Measurements from ENCODE around the gene AGTRAP. TPM values are rescaled to one million over a fixed set of nuclear protein-coding genes. Genes with fewer than 3 reads are reported as not detected.

The AGTRAP gene
- total and polyA plus RNA-seq, 2 donors (not counting 3 experiments of a cell fraction or from before 2014, with no cell fraction given), result 41.6 to 101 TPM

DNA sequence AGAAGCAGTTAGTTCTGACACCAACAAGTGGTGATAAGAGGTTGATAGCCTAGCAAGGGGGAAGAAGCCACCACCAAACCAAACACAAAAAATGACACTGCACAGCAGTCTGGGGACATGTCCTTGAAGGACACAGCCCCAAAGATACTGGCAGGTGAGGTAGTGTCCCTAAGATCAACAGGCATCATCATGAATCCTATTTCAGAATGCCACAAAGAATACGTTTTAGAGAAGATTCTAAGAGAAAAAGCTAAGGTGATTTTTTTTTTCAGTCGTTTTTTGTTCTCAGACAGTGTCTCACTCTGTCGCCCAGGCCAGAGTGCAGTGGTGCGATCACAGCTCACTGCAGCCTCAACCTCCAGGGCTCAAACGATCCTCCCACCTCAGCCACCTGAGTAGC is 50.2 kb downstream of the AGTRAP start:
- H3K4me3 ChIP-seq (replicated peaks in 1 of 3; ENCODE audit: insufficient read depth in 1 of 3, low read depth in 1 of 3, low read length in 3 of 3), result no peak overlapping the region
- ChIA-PET CTCF (interaction anchor here (0.7 to 5.5 kb wide), 4 partner anchors 12 to 181 kb away, joined by 3 to 31 read pairs (median 12); no protein-coding TSS in a partner anchor), POLR2A (no interaction called here)
- TSS peak; percentile 10 for BruUV-seq (replicated peaks)
- H3K9me1 ChIP-seq (replicated peaks; ENCODE audit: control insufficient read depth, extremely low read depth, insufficient read depth, low read length), result no peaks in the 10 kb centered on the region
- TF ChIP-seq MYC (IDR thresholded peaks at IDR 0.05; ENCODE audit: low read depth, low read length), result no peak
- TF ChIP-seq POLR2A (IDR thresholded peaks at IDR 0.05; ENCODE audit: low read depth, low read length), result no peak
- TF ChIP-seq JUN (IDR thresholded peaks at IDR 0.05; ENCODE audit: borderline replicate concordance, insufficient read depth, insufficient read length, low read depth), result no peak
- intact Hi-C loops (cut with micrococcal nuclease), result no loop called here
- FAIRE-seq, result no peak
- H3K4me2 ChIP-seq (ENCODE audit: insufficient read depth, low read length), result no peak overlapping the region
- no peaks in the 10 kb centered on the region for H3K27me3 ChIP-seq (ENCODE audit: control insufficient read depth in 2 of 2, insufficient read depth in 2 of 2, low read length in 2 of 2)
- H3K4me1 ChIP-seq (ENCODE audit: control insufficient read depth, extremely low read depth, insufficient read depth, low read length), result peaks cover 17% of the 10 kb centered on the region
- no peak overlapping the region for H3K27ac ChIP-seq (ENCODE audit: insufficient read depth, low read depth, low read length)
- DNase-seq (ENCODE audit: low read depth, low spot score), result no peak
- H3K36me3 ChIP-seq (ENCODE audit: control insufficient read depth in 2 of 2, extremely low read depth in 1 of 2, insufficient read depth in 2 of 2, low read length in 2 of 2), result peaks cover 0 to 6% of the 10 kb centered on the region in 2 experiments
- no peaks in the 10 kb centered on the region for H3K9me3 ChIP-seq (replicated peaks; ENCODE audit: control insufficient read depth, insufficient read depth, low read length)
- no peak overlapping the region for H3K9ac ChIP-seq (replicated peaks; ENCODE audit: extremely low read depth, insufficient read depth, low read length)
- no peaks in the 10 kb centered on the region for H4K20me1 ChIP-seq (replicated peaks; ENCODE audit: control insufficient read depth, extremely low read depth, insufficient read depth, low read length)
- dilution Hi-C loops (cut with MboI; ENCODE audit: extremely low pct_ligation_motif_present, low sequenced_read_pairs), result no loop called here
- H2AFZ ChIP-seq (ENCODE audit: low read depth, low read length), result no peak overlapping the region
- no peaks in the 10 kb centered on the region for H3K79me2 ChIP-seq (ENCODE audit: control insufficient read depth, insufficient read depth, low read length)

- no TSS peak for BruUV-seq (replicated peaks)
- no peak overlapping the region for H3K4me3 ChIP-seq (replicated peaks in 1 of 3; ENCODE audit: insufficient read depth in 1 of 3, low read depth in 1 of 3, low read length in 3 of 3)
- peaks cover 0 to 6% of the 10 kb centered on the region in 2 experiments for H3K36me3 ChIP-seq (ENCODE audit: control insufficient read depth in 2 of 2, extremely low read depth in 1 of 2, insufficient read depth in 2 of 2, low read length in 2 of 2)
- H3K4me2 ChIP-seq (ENCODE audit: insufficient read depth, low read length), result no peak overlapping the region
- intact Hi-C loops (cut with micrococcal nuclease), result no loop called here
- peaks cover 21% of the 10 kb centered on the region for H3K4me1 ChIP-seq (ENCODE audit: control insufficient read depth, extremely low read depth, insufficient read depth, low read length)
- H3K79me2 ChIP-seq (ENCODE audit: control insufficient read depth, insufficient read depth, low read length), result no peaks in the 10 kb centered on the region
- peak; percentile 8 for DNase-seq (ENCODE audit: low read depth, low spot score)
- TF ChIP-seq, protein P1, sequence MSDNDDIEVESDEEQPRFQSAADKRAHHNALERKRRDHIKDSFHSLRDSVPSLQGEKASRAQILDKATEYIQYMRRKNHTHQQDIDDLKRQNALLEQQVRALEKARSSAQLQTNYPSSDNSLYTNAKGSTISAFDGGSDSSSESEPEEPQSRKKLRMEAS (IDR thresholded peaks at IDR 0.05; ENCODE audit: insufficient read depth, insufficient read length), result no peak
- TF ChIP-seq, protein P2, sequence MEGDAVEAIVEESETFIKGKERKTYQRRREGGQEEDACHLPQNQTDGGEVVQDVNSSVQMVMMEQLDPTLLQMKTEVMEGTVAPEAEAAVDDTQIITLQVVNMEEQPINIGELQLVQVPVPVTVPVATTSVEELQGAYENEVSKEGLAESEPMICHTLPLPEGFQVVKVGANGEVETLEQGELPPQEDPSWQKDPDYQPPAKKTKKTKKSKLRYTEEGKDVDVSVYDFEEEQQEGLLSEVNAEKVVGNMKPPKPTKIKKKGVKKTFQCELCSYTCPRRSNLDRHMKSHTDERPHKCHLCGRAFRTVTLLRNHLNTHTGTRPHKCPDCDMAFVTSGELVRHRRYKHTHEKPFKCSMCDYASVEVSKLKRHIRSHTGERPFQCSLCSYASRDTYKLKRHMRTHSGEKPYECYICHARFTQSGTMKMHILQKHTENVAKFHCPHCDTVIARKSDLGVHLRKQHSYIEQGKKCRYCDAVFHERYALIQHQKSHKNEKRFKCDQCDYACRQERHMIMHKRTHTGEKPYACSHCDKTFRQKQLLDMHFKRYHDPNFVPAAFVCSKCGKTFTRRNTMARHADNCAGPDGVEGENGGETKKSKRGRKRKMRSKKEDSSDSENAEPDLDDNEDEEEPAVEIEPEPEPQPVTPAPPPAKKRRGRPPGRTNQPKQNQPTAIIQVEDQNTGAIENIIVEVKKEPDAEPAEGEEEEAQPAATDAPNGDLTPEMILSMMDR (IDR thresholded peaks at IDR 0.05; ENCODE audit: extremely low read depth in 1 of 2, insufficient read depth in 1 of 2, low read depth in 1 of 2, low read length in 2 of 2), result no peak
- TF ChIP-seq POLR2AphosphoS5 (IDR thresholded peaks at IDR 0.05; ENCODE audit: insufficient read depth, low read depth, low read length) (peak; percentile 46), JUN (IDR thresholded peaks at IDR 0.05; ENCODE audit: borderline replicate concordance, insufficient read depth, insufficient read length, low read depth) (no peak), MYC (IDR thresholded peaks at IDR 0.05; ENCODE audit: low read depth, low read length) (no peak), GATA2 (IDR thresholded peaks at IDR 0.05; ENCODE audit: insufficient read depth, insufficient read length, low read depth, low read length) (no peak), FOS (IDR thresholded peaks at IDR 0.05; ENCODE audit: borderline replicate concordance, insufficient read depth, low read length) (no peak), POLR2A (IDR thresholded peaks at IDR 0.05; ENCODE audit: low read depth, low read length) (peak; percentile 50), EZH2 (IDR thresholded peaks at IDR 0.05; ENCODE audit: borderline replicate concordance, low read depth, low read length, severe bottlenecking) (no peak)
- POLR2A ChIA-PET, result interaction anchor here (1.2 kb wide), 1 partner anchor 10 kb away, joined by 5 read pairs; no protein-coding TSS in a partner anchor
- dilution Hi-C loops (cut with MboI; ENCODE audit: extremely low pct_ligation_motif_present, low sequenced_read_pairs), result no loop called here
- FAIRE-seq, result no peak
- no peak overlapping the region for H2AFZ ChIP-seq (ENCODE audit: low read depth, low read length)
- no peaks in the 10 kb centered on the region for H3K9me1 ChIP-seq (replicated peaks; ENCODE audit: control insufficient read depth, extremely low read depth, insufficient read depth, low read length)
- H4K20me1 ChIP-seq (replicated peaks; ENCODE audit: control insufficient read depth, extremely low read depth, insufficient read depth, low read length), result no peaks in the 10 kb centered on the region
- H3K27me3 ChIP-seq (ENCODE audit: control insufficient read depth in 2 of 2, insufficient read depth in 2 of 2, low read length in 2 of 2), result no peaks in the 10 kb centered on the region
- H3K9me3 ChIP-seq (replicated peaks; ENCODE audit: control insufficient read depth, insufficient read depth, low read length), result no peaks in the 10 kb centered on the region
- H3K9ac ChIP-seq (replicated peaks; ENCODE audit: extremely low read depth, insufficient read depth, low read length), result no peak overlapping the region
- CTCF ChIA-PET, result interaction anchor here (0.6 to 5.5 kb wide), 4 partner anchors 10 to 68 kb away, joined by 3 to 31 read pairs (median 8); no protein-coding TSS in a partner anchor
- H3K27ac ChIP-seq (ENCODE audit: insufficient read depth, low read depth, low read length), result no peak overlapping the region
Measured at GRCh38 chr1:11787251-11787803, 51.4 kb downstream of the AGTRAP start.
